Stomach (tissue), 4 donors: ENCODE data around the gene PCED1B.

ENCODE experiments used
- CTCF ChIP-seq, 7 experiments: fragments of 450-650 bp in 4 of 7; fragments of 200-600 bp in 3 of 7; sonication (generic) in 3 of 7; IDR thresholded peaks; one replicate each; pipeline ENCODE4 v1.5.1; 2016 to 2019; ENCODE audit warnings: antibody characterized with exemption in 7 of 7, control low read depth in 2 of 7, mild to moderate bottlenecking in 1 of 7
- EP300 ChIP-seq: sonication (generic); formaldehyde crosslinking; IDR thresholded peaks from one replicate; pipeline ENCODE4 v1.6.1; 2017; ENCODE audit warnings: antibody characterized with exemption

GRCh38 chr12:47082283-47082682 is 2.9 kb downstream of the PCED1B start:
- TF ChIP-seq EP300 = no peak
- no peak for TF ChIP-seq CTCF (IDR thresholded peaks at IDR 0.05)
